Measurements from ENCODE around the gene MATCAP1.

GRCh38 chr16:67230809-67231660 is 47.3 kb upstream of the MATCAP1 start:
- TF ChIP-seq ATF1 (CRISPR knock-in tag; IDR thresholded peaks at IDR 0.05) (no peak), GRHL2 (CRISPR knock-in tag; IDR thresholded peaks at IDR 0.05; ENCODE audit: insufficient replicate concordance, severe bottlenecking) (no peak), CTCF (IDR thresholded peaks at IDR 0.05) (no peak), SOX15 (CRISPR knock-in tag; IDR thresholded peaks at IDR 0.05) (no peak), NR2C2 (CRISPR knock-in tag; IDR thresholded peaks at IDR 0.05) (no peak), JUN (CRISPR knock-in tag; IDR thresholded peaks at IDR 0.05) (no peak), ZNF121 (CRISPR knock-in tag; IDR thresholded peaks at IDR 0.05) (no peak), ZBTB21 (CRISPR knock-in tag; IDR thresholded peaks at IDR 0.05; ENCODE audit: borderline replicate concordance) (no peak), PRDM15 (CRISPR knock-in tag; IDR thresholded peaks at IDR 0.05) (no peak)
- TF ChIP-seq, protein P1, sequence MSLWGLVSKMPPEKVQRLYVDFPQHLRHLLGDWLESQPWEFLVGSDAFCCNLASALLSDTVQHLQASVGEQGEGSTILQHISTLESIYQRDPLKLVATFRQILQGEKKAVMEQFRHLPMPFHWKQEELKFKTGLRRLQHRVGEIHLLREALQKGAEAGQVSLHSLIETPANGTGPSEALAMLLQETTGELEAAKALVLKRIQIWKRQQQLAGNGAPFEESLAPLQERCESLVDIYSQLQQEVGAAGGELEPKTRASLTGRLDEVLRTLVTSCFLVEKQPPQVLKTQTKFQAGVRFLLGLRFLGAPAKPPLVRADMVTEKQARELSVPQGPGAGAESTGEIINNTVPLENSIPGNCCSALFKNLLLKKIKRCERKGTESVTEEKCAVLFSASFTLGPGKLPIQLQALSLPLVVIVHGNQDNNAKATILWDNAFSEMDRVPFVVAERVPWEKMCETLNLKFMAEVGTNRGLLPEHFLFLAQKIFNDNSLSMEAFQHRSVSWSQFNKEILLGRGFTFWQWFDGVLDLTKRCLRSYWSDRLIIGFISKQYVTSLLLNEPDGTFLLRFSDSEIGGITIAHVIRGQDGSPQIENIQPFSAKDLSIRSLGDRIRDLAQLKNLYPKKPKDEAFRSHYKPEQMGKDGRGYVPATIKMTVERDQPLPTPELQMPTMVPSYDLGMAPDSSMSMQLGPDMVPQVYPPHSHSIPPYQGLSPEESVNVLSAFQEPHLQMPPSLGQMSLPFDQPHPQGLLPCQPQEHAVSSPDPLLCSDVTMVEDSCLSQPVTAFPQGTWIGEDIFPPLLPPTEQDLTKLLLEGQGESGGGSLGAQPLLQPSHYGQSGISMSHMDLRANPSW (CRISPR knock-in tag; conservative IDR thresholded peaks at IDR 0.05; ENCODE audit: low read depth) = no peak
- TF ChIP-seq, protein P2, sequence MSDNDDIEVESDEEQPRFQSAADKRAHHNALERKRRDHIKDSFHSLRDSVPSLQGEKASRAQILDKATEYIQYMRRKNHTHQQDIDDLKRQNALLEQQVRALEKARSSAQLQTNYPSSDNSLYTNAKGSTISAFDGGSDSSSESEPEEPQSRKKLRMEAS (CRISPR knock-in tag; IDR thresholded peaks at IDR 0.05) = no peak
- TF ChIP-seq, protein P3, sequence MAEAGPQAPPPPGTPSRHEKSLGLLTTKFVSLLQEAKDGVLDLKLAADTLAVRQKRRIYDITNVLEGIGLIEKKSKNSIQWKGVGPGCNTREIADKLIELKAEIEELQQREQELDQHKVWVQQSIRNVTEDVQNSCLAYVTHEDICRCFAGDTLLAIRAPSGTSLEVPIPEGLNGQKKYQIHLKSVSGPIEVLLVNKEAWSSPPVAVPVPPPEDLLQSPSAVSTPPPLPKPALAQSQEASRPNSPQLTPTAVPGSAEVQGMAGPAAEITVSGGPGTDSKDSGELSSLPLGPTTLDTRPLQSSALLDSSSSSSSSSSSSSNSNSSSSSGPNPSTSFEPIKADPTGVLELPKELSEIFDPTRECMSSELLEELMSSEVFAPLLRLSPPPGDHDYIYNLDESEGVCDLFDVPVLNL (CRISPR knock-in tag; IDR thresholded peaks at IDR 0.05; ENCODE audit: borderline replicate concordance, low read depth) = no peak
- TF ChIP-seq, protein P4, sequence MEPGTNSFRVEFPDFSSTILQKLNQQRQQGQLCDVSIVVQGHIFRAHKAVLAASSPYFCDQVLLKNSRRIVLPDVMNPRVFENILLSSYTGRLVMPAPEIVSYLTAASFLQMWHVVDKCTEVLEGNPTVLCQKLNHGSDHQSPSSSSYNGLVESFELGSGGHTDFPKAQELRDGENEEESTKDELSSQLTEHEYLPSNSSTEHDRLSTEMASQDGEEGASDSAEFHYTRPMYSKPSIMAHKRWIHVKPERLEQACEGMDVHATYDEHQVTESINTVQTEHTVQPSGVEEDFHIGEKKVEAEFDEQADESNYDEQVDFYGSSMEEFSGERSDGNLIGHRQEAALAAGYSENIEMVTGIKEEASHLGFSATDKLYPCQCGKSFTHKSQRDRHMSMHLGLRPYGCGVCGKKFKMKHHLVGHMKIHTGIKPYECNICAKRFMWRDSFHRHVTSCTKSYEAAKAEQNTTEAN (CRISPR knock-in tag; IDR thresholded peaks at IDR 0.05) = no peak

Data from WTC11 (cell line).